ENCODE measurements around the gene CHD3. TPM values are rescaled to one million over a fixed set of nuclear protein-coding genes. Genes with fewer than 3 reads are reported as not detected.

The CHD3 gene
- total RNA-seq, 2 experiments from 2014 or later: 130 to 139 TPM

- H3K27ac Mint-ChIP-seq: peak overlapping the region; percentile 55
- peaks cover 18% of the 10 kb centered on the region for H3K36me3 Mint-ChIP-seq (ENCODE audit: low read depth)
- ChIA-PET CTCF (interaction anchor here (1.0 to 1.5 kb wide), 3 partner anchors 26 to 51 kb away, joined by 3 to 5 read pairs (median 4); no protein-coding TSS in a partner anchor), POLR2A (interaction anchor here (0.7 to 1.8 kb wide), 15 partner anchors 10 to 395 kb away, joined by 3 to 16 read pairs (median 4); partner anchors contain the start of genes NAA38 and RNF227)
- DNase-seq: peak; percentile 70
- intact Hi-C loops (cut with micrococcal nuclease): loop anchor here (5.0 kb wide), 1 partner anchor 43 kb away; no protein-coding TSS in a partner anchor
- TF ChIP-seq, protein P1, sequence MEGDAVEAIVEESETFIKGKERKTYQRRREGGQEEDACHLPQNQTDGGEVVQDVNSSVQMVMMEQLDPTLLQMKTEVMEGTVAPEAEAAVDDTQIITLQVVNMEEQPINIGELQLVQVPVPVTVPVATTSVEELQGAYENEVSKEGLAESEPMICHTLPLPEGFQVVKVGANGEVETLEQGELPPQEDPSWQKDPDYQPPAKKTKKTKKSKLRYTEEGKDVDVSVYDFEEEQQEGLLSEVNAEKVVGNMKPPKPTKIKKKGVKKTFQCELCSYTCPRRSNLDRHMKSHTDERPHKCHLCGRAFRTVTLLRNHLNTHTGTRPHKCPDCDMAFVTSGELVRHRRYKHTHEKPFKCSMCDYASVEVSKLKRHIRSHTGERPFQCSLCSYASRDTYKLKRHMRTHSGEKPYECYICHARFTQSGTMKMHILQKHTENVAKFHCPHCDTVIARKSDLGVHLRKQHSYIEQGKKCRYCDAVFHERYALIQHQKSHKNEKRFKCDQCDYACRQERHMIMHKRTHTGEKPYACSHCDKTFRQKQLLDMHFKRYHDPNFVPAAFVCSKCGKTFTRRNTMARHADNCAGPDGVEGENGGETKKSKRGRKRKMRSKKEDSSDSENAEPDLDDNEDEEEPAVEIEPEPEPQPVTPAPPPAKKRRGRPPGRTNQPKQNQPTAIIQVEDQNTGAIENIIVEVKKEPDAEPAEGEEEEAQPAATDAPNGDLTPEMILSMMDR (IDR thresholded peaks at IDR 0.05): no peak
- no peak overlapping the region for H3K4me3 Mint-ChIP-seq
- H3K4me1 Mint-ChIP-seq (ENCODE audit: low read depth): peaks cover 9% of the 10 kb centered on the region
- no peaks in the 10 kb centered on the region for H3K27me3 Mint-ChIP-seq
- ATAC-seq: peak; percentile 5
- H3K9me3 Mint-ChIP-seq: no peaks in the 10 kb centered on the region
Measured at GRCh38 chr17:7885367-7886226, 3.0 kb upstream of the CHD3 start.

GRCh38 chr17:7886227-7887037 lies 2.2 kb upstream of the CHD3 start:
- intact Hi-C loops (cut with micrococcal nuclease): loop anchor here (5.0 kb wide), 1 partner anchor 44 kb away; no protein-coding TSS in a partner anchor
- ChIA-PET CTCF (interaction anchor here (1.0 to 1.5 kb wide), 3 partner anchors 26 to 51 kb away, joined by 3 to 5 read pairs (median 4); no protein-coding TSS in a partner anchor), POLR2A (interaction anchor here (0.7 to 1.8 kb wide), 15 partner anchors 9 to 396 kb away, joined by 3 to 16 read pairs (median 4); partner anchors contain the start of genes NAA38 and RNF227)
- DNase-seq (peak; percentile 78), ATAC-seq (peak; percentile 4)
- Mint-ChIP-seq H3K27me3 (no peaks in the 10 kb centered on the region), H3K4me3 (no peak overlapping the region), H3K36me3 (ENCODE audit: low read depth) (peaks cover 26% of the 10 kb centered on the region), H3K4me1 (ENCODE audit: low read depth) (peaks cover 10% of the 10 kb centered on the region), H3K27ac (no peak overlapping the region), H3K9me3 (no peaks in the 10 kb centered on the region)
- TF ChIP-seq, protein P1 (IDR thresholded peaks at IDR 0.05): no peak

DNA sequence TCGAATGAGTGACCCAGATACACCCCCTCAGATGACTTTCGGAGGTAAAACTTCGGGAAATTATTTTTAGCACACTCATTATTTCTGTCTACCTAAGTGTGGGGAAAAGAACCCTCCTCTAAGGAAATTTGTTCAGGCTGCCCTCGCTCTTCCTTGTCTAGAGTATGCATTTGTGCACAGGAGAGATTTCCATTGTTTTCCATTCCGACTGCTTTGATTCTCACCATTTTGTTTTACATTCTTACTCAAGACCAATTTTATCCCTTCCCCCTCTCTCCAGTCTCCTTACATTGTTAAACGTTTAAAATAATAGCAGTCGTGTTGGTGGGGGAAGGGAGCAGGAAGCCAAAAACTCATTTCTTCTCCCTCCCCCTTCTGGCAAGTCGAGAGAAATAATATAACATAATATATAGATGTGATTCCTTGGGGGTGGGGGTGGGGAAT lies 1.5 kb upstream of the CHD3 start:
- DNase-seq: no peak
- ChIA-PET CTCF (interaction anchor here (1.0 to 1.5 kb wide), 2 partner anchors 27 to 46 kb away, joined by 3 to 5 read pairs; no protein-coding TSS in a partner anchor), POLR2A (interaction anchor here (1.0 to 1.8 kb wide), 4 partner anchors 23 to 335 kb away, joined by 3 to 4 read pairs (median 4); no protein-coding TSS in a partner anchor)
- peaks cover 10% of the 10 kb centered on the region for H3K4me1 Mint-ChIP-seq (ENCODE audit: low read depth)
- TF ChIP-seq, protein P1 (IDR thresholded peaks at IDR 0.05): no peak
- peaks cover 29% of the 10 kb centered on the region for H3K36me3 Mint-ChIP-seq (ENCODE audit: low read depth)
- H3K4me3 Mint-ChIP-seq: no peak overlapping the region
- no peak overlapping the region for H3K27ac Mint-ChIP-seq
- no peaks in the 10 kb centered on the region for H3K27me3 Mint-ChIP-seq
- ATAC-seq: no peak
- intact Hi-C loops (cut with micrococcal nuclease): loop anchor here (5.0 kb wide), 1 partner anchor 45 kb away; no protein-coding TSS in a partner anchor
- no peaks in the 10 kb centered on the region for H3K9me3 Mint-ChIP-seq

DNA sequence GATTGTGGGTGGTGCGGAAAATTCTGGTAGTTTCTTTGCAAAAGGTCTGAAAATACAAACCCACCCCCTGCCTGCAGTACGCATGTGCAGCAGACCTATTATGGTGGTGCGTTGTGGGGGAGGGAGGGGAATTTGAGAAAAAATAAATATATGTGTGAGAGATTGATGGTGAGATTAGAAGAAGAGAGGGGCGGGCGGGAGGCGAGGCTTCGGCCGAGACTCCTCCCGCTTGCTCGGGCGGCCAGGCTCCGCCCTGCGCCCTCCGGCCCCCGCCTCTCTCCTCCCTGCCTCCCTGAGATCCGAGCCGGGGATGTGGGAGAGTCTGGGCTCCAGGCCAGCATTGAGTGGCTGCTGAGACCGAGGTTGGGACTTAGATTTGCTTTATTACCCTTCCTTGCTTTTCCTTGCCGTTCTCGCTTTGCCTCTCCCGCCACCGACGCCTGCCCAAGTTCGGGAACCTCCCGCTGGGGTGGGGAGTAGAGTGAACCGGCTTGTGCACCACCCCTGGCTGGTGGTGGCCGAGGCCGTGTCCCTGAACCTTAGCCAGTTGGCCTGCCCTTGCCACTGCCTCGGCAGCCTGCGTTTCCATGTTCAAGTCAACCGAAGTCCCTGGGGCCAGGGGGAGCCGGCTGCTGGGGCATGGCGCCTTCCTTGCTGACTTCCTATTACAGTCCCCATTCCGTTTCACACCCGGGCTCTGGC lies 956 bp upstream of the CHD3 start:
- POLR2A ChIA-PET: interaction anchor here (1.8 kb wide), 2 partner anchors 11 to 23 kb away, joined by 4 to 9 read pairs; no protein-coding TSS in a partner anchor
- Mint-ChIP-seq H3K4me1 (ENCODE audit: low read depth) (peaks cover 10% of the 10 kb centered on the region), H3K27ac (no peak overlapping the region), H3K36me3 (ENCODE audit: low read depth) (peaks cover 30% of the 10 kb centered on the region), H3K4me3 (no peak overlapping the region), H3K27me3 (no peaks in the 10 kb centered on the region), H3K9me3 (no peaks in the 10 kb centered on the region)
- intact Hi-C loops (cut with micrococcal nuclease): loop anchor here (5.0 kb wide), 1 partner anchor 45 kb away; no protein-coding TSS in a partner anchor
- peak; percentile 98 for DNase-seq
- CTCF ChIA-PET: no interaction called here
- peak; percentile 79 for ATAC-seq
- TF ChIP-seq, protein P1 (IDR thresholded peaks at IDR 0.05): no peak
